ENCODE measurements around the gene TLE3. TPM values are rescaled to one million over a fixed set of nuclear protein-coding genes. Genes with fewer than 3 reads are reported as not detected.

The TLE3 gene
- total RNA-seq, 1 experiment from 2014 or later: 46.0 TPM

DNA sequence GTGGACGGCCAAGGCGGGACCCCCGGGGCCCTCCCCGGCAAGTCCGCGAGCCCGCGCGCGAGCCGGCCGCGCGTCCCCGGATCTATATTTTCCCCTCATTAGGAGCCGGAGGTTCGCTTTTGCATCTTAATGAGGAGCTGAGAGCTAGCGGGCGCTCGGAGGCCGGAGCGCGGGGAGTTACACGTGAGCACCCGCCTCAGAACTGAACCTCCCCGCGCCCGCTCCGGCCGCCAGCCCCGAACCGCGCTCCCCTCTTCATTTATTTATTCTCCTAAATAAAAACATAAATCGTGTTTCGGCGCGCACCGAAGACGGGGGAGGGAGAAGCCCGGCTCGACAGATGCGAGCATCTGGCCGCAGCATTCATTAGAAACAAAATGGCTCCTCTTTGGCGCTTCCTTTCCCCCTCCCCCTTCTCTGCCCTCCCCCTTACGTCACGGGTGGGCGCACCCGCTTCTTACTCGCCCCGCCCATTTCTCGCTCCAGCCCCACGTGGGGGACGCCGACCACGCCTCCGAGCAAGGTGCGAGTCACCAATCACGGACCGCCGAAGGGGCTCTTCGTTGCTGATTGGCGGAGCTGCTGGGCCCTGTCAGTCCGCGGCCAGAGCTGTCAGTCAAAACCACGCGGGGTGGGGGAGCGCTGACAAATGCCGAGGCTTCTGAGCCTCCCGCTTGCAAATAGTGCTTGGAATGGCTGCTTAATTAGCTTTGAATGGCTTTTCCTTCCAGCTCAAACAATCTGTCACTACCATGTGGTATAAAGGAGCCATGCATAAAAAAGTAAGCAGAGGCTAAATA, 1.6 kb upstream of the TLE3 start:
- DNase-seq (ENCODE audit: low read depth): peak; percentile 99

DNA sequence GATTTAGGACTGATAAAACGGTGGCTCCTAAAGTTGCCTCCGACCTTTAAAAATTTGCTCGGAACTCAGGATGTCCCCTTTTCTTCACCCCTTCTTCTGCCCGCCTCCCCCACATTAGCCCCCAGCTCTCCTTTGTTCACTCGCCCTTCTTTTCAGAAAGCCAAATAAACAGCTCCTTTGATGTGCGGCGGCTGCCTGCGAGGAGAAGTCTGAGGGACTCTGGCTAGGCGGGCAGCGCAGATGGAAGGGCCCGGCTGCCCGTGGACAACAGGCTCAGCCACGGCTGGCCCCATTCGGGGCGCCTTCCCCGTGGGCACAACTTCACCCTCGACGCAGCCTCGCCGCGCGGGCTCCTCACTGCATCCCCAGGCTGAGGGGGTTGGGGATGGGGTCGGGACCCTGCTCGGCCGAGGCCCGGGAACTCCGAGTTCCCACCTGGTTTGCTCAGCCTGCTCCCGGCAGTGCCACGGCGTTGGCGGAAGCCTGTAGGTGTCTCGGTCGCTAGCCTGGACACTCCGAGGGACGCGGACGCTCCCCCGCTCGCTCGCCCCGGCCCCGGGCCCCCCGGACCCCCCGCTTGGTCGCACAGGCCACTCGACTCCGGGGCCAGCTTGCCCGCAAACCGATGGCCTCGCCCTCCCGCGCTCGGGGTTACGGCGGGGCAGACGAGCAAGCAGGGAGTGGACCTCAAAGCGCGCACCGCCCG, 897 bp upstream of the TLE3 start:
- DNase-seq (ENCODE audit: low read depth): peak; percentile 57

DNA sequence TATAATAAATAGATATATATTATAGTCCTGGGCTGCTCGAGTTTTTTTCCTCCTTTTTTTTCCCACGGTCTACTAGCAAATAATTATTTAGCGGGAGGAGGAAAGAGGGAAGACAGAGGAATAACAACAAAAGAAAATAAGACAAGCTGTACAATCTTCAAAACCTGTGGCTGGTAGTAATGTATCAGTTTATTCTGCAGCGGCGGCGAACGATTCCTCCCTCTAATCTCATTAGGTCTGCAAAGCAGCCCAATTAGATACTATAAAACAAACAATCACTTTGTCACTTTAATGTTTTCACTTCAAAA, 390 bp upstream of the TLE3 start:
- no peak for DNase-seq (ENCODE audit: low read depth)

DNA sequence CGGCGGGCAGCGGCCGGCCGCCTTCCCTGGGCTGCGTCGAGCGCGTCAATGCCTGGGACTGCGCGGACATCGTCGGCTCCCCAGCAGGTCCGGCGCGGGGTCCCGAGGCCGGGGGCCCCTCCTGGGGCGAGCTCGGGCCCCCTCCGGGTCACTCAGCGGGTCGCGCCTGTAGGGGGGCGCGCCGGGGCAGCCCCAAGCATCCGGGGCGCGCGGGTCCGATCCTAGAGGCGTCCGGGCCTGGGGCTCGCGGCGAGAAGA, 725 bp downstream of the TLE3 start:
- no peak for DNase-seq (ENCODE audit: low read depth)

DNA sequence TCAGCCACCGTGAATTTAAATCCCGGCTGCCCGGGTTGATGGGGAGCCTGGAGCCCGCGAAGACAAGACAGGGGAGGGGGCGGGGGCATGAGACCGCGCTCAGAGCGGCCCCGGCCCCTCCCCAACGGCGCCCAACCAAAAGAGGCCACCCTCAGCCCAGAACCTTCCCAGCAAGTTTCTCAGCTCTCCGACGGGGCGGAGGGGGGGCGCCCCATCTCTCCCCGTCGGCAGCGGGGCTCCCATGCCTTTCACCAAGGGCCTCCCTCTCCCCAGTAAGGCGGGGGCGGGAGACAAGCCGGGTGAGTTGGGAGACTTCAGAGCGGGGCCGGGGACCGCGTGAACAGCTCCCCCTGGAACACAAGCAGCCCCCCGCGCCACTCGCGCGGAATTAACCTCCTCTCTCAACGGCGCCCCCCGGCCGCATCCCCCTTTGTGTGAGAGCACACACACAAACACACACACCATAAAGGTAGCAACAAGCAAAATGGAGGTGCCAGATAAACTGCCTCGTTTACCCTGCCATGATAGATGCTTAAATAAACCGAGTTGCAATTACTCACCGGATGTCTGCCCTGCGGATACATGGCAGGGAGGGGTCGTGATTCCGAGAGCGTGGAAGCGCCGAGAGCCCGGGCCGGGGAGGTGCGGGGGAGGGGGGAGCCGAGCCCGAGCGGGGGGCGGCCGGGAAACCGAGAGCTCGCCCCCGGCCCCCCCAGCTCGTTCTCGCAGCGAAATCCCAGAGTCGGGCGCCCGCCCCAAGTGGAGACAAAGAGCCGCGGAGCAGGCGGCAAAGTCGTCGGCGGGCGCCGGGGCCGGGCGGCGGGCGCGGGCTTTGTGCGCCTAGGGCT, 1.3 kb downstream of the TLE3 start:
- peak; percentile 75 for DNase-seq (ENCODE audit: low read depth)

DNA sequence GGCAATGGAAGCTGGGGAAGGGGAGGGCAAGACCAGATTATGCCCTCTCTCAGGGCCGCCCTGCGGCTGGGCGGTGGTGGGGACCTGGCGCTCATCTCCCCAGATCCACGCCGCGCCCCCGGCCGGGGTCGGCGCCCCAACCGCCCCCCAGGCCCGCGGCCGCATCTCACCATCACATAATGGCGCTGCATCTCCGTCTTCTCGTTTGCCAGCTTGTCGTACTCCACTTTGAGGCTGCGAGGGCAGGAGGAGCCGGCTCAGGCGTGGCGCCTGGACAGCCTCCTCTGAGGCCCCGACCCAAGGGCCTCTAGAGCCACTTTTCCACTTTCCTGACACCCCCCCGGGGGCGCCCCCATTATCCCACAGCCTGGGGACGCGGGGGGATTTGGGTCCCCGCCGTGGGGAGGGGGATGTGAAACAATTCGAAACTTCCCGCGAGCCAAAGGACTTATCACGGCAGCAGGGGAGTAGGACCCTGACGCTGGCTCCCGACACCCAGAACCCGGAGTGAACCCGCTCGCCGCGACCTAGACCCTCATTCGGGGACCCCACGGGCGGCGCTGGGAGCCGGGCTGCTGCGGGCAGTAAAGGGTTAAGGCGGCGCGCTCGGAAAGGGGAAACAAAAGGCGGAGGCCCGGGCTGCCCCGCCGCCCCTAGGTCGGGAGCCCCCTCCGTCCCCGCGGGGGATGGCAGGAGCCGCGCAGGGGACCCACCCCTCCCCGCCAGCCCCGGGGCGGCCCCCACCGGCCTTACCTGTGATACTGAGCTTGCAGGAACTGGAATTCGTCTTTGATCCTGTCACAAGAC, 2.1 kb downstream of the TLE3 start:
- peak; percentile 29 for DNase-seq (ENCODE audit: low read depth)

DNA sequence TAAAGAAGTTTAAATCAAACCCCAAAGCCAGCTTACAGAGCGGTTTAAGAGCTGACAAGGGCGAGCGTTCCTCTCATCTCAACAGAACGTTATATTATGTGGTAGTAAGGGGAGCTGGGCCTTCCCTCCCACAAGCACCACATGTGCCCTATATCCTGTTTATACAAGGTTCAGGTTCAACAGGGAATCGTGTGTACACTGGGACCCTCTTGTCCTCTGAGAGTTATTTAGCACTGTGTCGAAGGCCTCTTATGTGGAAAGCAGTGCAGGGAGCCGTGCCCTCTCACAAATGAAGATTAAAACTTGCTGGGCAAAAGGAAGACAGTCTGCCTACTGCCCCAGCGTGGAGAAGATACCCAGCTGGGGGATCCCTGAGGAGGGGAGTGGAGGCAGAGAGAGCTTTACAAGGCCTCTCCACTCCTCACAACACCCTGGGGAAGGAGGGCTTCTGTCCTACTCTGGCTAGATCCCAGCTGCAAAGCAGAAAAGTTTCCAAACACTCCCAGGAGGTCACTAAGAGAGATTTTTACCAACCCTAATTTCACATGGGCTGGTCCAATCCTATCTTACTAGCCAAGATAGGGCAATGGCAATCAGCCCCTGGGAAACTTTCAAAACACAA, 2.9 kb downstream of the TLE3 start:
- DNase-seq (ENCODE audit: low read depth): peak; percentile 46

DNA sequence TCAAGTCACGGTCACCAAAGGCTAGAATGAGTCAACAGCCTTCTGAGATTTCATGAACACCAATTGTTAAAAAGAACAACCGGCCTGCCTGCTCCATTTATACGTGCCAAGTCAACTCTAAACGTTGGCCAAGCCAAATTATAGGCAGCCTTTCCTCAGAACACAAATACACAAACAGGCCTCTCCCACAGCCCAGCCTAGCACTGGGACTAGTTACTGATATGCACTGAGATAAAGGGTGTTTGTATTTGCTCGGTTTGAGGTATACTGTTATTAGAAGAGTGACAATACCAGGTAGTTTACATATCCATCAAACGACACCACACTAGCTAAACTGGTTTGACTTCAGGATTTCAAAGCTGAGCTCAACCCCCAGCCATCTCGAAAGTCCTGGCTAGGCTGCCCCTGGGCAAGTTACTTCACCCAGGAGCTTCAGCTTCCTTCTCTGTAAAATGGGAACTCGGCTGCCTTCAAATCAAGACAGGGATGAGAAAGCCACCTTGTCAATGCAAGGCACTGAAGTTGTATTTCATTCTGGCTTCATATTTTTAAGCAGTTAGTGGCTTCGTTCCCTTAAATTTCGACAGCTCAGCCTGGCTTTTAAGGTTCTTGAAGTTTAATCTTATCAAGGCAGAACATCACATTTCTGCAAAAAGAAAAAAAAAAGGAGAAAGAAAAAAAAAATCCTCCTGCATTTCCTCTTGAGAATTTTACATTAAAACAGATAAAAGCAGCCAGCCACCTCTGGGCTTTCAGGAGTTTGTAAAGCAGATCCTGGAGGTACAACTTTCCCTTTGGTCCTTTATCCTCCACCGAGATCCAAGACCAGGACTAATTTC, 4.0 kb downstream of the TLE3 start:
- peak; percentile 29 for DNase-seq (ENCODE audit: low read depth)

DNA sequence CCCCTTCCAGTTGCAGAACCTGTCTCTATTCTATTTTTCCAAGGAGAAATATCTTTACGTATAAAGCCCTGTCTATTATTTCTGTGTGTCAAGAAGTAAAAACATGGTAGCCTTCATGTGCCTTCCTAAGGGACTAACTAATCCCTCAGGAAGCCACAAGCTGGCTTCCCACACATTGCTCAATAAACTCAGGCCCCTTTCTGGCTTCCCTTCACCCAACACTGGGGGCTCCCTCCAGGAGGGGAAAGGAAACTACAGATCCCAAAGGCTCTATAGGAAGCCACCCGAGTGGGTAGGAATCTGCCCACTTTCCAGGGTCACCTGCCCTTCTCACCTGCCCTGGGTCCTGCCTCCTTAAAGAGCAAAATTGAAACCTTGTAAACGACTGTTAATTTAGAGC, 4.6 kb downstream of the TLE3 start:
- DNase-seq (ENCODE audit: low read depth): peak; percentile 44

DNA sequence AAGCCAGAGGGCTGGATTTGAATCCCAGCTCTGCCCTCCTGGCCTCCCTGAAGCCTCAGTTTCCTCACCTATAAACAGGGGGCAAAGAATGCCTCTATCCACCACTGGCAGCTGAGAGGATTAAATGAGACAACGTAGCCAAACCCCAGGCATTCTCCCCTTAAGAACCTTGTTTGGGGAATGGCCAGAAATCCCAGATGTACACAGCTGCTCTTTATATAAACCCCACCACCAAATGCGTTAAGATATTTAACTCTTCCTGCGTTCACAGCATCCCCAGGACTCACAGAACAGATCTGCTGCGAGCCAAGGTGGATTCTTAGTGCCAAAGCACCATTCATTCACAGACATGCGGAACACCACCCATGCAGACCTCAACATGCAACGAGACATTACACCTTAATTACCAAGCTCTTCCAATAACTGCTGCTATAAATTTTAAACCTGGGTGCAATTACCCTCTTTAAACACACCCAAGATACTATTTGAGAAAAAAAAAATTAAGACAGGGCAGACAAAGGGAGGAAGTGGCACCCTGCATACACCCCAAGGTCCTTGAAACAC, 5.2 kb downstream of the TLE3 start:
- no peak for DNase-seq (ENCODE audit: low read depth)

DNA sequence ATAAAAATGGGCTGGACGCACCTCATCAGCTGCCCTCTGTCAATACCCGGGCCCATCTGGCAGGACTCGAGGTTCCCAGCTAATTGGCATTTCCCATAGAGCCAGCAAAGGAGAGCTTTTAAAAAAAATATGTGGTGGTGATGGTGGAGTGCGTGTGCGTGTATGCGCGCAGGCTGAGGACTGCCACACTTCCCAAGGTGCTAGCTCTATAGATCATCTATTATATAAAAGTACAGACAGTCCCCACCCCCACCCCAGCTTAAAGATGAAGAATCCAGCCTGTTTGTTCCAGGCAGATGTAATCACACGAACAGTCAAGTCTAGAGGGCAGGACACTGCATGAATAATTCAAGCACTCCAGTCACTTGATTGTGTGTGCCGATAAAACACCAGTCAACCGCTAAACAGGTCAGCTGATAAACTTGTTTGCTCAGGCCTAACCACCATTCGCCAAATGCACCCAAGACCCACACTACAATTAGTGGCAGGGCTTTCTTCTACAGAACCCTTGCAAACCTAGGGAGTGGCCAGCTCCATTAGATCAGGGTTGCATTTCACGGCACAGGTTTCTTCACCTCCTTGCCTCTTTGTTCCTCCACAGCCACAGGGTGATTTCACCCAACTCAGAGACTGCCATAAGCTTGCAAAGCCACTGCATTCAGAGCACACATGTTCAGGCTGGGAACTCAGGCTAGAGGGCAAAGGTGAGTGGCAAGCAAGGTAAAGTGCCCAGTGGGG, 5.8 kb downstream of the TLE3 start:
- DNase-seq (ENCODE audit: low read depth): peak; percentile 77

DNA sequence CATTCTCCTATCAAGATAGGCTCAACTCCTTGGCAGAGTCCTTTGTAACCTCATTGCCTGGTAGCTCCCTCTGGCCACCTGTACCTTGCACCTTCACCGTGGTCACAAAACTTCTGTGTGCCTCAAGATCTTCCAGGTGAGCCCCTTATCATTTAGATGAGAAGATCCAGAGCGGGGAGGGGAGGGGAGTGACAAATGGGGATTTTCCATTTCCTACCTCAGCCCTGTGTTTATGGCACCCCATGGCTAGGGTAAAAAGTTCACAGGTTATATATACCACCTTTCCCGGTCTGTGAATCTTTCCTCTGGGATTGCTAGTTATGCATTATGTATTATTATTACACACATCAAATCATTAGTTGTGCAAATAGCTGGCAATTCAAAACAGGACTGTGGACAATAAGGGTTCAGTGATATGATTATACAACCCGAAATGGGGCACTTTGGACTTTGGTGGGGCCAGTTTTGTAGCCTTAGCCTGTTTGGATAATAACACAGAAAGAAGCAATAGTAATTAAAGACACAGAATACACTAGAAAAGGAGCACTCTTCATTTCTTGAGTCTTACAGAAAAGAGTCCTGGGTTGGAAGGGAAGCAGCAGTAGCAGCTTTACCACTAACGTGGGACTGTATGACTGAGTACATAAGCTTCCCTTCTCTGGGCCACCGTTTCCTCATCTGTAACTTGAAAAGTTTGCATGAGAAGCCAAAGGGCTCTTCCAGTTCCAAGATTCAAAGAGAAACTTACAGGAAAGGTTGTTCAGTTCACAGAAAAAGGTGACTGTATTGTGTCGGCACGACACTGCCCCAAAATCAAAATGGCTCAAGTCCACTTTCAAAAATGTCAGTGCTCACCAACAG, 7.1 kb downstream of the TLE3 start:
- DNase-seq (ENCODE audit: low read depth): no peak

DNA sequence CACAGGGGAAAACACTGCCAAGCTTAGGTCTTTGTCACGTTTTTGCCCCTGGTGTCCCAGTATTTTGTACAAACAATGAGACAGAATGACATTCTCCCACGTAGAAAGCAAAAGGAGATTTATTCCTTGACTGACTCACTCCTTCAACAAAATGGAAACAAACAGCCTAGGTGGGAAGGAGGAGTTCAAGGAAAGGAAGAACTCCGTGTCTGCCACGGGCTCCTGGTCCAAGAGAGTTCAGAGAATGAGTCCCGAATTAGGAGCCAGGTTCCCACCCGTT, 8.1 kb downstream of the TLE3 start:
- no peak for DNase-seq (ENCODE audit: low read depth)

DNA sequence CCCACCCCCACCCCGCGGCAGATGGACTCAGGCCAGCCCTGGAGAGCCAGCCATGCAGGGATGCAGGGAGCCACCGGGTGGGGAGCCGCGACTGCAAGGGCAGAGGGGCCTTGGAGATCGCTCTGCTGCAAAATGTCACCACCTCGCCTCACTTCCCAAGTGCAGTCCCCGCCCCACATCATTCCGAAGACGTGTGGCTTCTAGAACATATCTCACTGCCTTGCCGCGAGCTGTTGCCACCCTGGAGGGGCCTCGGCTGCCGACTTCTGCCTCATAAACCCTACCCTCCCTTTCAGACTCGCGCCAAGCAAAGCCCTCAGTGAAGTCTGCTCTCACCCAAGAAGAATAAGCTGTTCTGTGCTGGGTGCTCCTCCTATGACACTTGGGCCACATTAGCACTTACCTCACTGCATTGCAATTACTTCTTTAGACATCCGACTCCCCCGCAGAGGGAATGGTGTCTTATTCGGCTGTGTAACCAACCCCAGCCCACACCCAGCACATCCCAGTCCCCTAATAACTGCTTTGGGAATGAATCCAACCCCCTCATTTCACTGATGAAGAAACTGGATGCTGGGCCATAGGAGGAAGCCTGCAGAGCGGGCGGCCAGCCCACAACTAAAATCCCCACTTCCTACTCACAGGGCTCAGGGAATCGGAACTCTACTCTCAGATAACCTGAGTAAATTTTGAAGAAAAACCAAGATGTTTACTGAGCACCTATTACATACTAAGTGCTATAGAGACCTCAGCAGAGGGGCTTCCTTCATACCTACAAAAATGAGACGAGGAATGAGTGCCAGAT, 8.6 kb downstream of the TLE3 start:
- DNase-seq (ENCODE audit: low read depth): peak; percentile 13

DNA sequence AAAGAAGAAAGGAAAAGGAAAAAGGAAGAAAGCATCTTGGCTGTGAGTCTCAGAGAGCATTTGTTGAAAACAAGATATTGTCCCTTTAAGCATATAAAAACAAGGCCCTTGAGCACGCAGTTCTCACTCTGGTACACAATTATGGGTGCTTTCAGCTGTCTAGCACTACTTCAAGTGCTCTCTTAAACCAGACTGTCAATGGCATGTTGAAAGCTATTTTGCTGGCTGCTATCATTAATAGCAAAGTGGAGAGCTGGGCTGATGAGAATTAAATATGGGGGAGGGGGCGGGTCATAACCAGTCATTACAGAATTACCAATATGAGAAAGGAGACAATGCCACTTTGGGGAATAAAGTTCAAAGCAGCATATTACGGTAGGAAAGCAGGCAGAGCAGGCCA, 9.3 kb downstream of the TLE3 start:
- no peak for DNase-seq (ENCODE audit: low read depth)

DNA sequence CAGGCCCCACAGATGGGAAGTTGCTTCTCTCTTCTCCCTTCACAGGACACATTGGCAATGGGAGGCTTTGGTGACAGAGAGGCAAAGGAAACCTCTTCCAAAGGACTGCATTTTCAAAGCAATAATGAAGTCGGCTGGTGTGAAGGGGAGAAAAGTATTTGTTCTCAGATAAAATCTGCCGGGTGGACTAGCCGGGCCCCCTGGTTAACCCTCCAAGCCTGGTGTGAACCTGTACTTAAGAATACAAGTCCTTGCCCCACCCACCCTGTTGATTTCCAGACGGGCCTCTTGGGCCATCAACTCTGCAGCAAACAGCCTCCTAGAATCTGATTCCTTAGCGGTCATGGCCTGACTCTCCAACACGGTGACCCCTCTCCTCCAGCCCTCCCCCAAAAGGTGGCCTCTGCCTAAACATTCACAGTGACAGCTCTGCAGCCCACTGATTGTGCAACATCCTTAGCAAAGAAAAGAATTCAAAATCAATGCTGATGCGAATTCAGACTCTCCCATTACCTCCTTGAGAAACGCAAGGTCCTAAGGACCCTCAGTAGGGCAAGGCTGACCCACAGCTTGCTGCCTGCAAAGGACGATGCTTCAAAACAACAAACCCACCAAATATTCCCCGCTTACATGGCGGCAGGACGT, 9.9 kb downstream of the TLE3 start:
- no peak for DNase-seq (ENCODE audit: low read depth)

DNA sequence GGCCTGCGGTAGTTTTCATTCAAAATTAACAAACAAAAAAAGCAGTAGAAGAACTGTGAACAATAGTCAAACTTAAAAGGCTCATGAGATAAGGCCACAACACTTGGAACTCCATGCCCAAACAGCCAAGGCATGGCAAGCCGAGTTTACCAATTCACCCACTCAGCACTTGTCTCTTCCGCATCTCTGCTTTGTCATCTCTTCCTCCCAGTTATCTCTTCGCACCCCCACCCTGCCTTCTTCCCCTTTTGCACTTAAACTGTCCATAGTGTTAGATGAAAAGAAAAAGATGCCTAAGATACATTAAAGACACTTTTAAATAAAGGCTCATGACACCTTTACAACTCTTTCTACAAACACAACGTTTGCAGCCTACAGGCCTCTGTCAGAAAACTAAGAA, 11.1 kb downstream of the TLE3 start:
- no peak for DNase-seq (ENCODE audit: low read depth)

DNA sequence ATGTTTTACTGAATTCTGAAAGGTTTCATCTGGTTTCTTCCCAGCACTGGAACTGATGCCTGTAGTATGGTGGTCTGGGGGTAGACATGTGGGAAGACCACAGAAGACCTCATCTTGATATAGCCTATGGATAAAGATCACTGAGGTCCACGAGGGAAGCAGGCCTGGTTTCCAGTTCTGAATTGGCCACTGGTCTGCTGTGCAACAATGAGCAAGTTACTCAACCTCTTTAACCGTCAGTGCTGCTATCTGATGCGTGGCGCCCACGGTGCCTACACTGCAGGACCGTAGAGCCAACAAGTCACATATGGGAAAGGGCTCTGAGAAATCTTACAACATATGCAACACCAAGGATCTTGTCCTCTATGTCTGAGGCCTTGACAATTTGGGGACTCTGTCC, 13.3 kb downstream of the TLE3 start:
- DNase-seq (ENCODE audit: low read depth): no peak
